ENCODE results near the gene TSPAN10. TPM values are rescaled to one million over a fixed set of nuclear protein-coding genes. Genes with fewer than 3 reads are reported as not detected.

The TSPAN10 gene
- total and polyA plus RNA-seq, 4 donors, result 0.17 to 0.84 (median 0.29) TPM

GRCh38 chr17:81672504-81672903 is 35.5 kb downstream of the TSPAN10 start:
- Histone ChIP-seq H3K4me3 (ENCODE audit: low read depth in 1 of 3, low read length in 3 of 3) (no peak overlapping the region), H3K9me3 (ENCODE audit: control insufficient read depth in 4 of 4, low read length in 3 of 4) (no peaks in the 10 kb centered on the region), H3K27ac (ENCODE audit: low read depth in 1 of 2, low read length in 2 of 2) (no peak overlapping the region), H3K27me3 (ENCODE audit: control insufficient read depth in 4 of 4, insufficient read depth in 4 of 4, low read length in 3 of 4) (no peaks in the 10 kb centered on the region), H3K9ac (ENCODE audit: low read depth in 1 of 2, low read length in 2 of 2) (no peak overlapping the region), H3K4me1 (ENCODE audit: control insufficient read depth in 4 of 4, insufficient read depth in 4 of 4, low read length in 3 of 4) (peaks cover 3 to 12% (median 6%) of the 10 kb centered on the region in 4 donors), H3K36me3 (ENCODE audit: control insufficient read depth in 4 of 4, insufficient read depth in 3 of 4, low read depth in 1 of 4, low read length in 3 of 4) (peaks cover 10 to 43% (median 19%) of the 10 kb centered on the region in 4 donors)
- no peak for TF ChIP-seq RAD21 (IDR thresholded peaks at IDR 0.05)
- no peak for TF ChIP-seq HNF4A (conservative IDR thresholded peaks at IDR 0.05)
- no peak for TF ChIP-seq FOXA1 (IDR thresholded peaks at IDR 0.05)
- TF ChIP-seq, protein P1, sequence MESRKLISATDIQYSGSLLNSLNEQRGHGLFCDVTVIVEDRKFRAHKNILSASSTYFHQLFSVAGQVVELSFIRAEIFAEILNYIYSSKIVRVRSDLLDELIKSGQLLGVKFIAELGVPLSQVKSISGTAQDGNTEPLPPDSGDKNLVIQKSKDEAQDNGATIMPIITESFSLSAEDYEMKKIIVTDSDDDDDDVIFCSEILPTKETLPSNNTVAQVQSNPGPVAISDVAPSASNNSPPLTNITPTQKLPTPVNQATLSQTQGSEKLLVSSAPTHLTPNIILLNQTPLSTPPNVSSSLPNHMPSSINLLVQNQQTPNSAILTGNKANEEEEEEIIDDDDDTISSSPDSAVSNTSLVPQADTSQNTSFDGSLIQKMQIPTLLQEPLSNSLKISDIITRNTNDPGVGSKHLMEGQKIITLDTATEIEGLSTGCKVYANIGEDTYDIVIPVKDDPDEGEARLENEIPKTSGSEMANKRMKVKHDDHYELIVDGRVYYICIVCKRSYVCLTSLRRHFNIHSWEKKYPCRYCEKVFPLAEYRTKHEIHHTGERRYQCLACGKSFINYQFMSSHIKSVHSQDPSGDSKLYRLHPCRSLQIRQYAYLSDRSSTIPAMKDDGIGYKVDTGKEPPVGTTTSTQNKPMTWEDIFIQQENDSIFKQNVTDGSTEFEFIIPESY (IDR thresholded peaks at IDR 0.05), result no peak
- TF ChIP-seq CTCF (IDR thresholded peaks at IDR 0.05; ENCODE audit: low read depth, low read length, missing input control), result no peak
- no peak for TF ChIP-seq FOXA2 (IDR thresholded peaks at IDR 0.05)
- no peak for TF ChIP-seq JUND (IDR thresholded peaks at IDR 0.05)
- TF ChIP-seq EGR1 (IDR thresholded peaks at IDR 0.05; ENCODE audit: low read depth in 2 of 2), result no peak
- no peak for TF ChIP-seq RXRA (IDR thresholded peaks at IDR 0.05)
- no peak for TF ChIP-seq NR2F2 (IDR thresholded peaks at IDR 0.05)
- TF ChIP-seq, protein P2, sequence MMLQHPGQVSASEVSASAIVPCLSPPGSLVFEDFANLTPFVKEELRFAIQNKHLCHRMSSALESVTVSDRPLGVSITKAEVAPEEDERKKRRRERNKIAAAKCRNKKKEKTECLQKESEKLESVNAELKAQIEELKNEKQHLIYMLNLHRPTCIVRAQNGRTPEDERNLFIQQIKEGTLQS (IDR thresholded peaks at IDR 0.05), result no peak
- WGBS, result 92% methylated on average over 18 of the region's 18 CpGs
- DNase-seq (ENCODE audit: low spot score), result no peak

- H3K4me1 ChIP-seq (ENCODE audit: control insufficient read depth in 4 of 4, insufficient read depth in 4 of 4, low read length in 3 of 4), result peaks cover 0 to 8% (median 2%) of the 10 kb centered on the region in 4 donors
- peaks cover 10 to 43% (median 19%) of the 10 kb centered on the region in 4 donors for H3K36me3 ChIP-seq (ENCODE audit: control insufficient read depth in 4 of 4, insufficient read depth in 3 of 4, low read depth in 1 of 4, low read length in 3 of 4)
- WGBS, result 96% methylated on average over 16 of the region's 16 CpGs
- no peak overlapping the region for H3K9ac ChIP-seq (ENCODE audit: low read depth in 1 of 2, low read length in 2 of 2)
- no peaks in the 10 kb centered on the region for H3K27me3 ChIP-seq (ENCODE audit: control insufficient read depth in 4 of 4, insufficient read depth in 4 of 4, low read length in 3 of 4)
- H3K9me3 ChIP-seq (ENCODE audit: control insufficient read depth in 4 of 4, low read length in 3 of 4), result no peaks in the 10 kb centered on the region
- TF ChIP-seq JUND (IDR thresholded peaks at IDR 0.05), result no peak
- TF ChIP-seq REST (IDR thresholded peaks at IDR 0.05), result no peak
- TF ChIP-seq NR2F2 (IDR thresholded peaks at IDR 0.05), result no peak
- TF ChIP-seq RAD21 (IDR thresholded peaks at IDR 0.05), result no peak
- no peak for TF ChIP-seq EGR1 (IDR thresholded peaks at IDR 0.05; ENCODE audit: low read depth in 2 of 2)
- no peak for TF ChIP-seq GABPA (IDR thresholded peaks at IDR 0.05 in 1 of 2, conservative IDR thresholded peaks at IDR 0.05 in 1 of 2)
- no peak for TF ChIP-seq HNF4A (conservative IDR thresholded peaks at IDR 0.05)
- no peak for DNase-seq (ENCODE audit: low spot score)
- no peak overlapping the region for H3K27ac ChIP-seq (ENCODE audit: low read depth in 1 of 2, low read length in 2 of 2)
- no peak overlapping the region for H3K4me3 ChIP-seq (ENCODE audit: low read depth in 1 of 3, low read length in 3 of 3)
These were observed 36.0 kb downstream of the TSPAN10 start for GRCh38 chr17:81672954-81673353.

Measured in liver (tissue), 9 donors.